Panc1 (cell line): ENCODE measurements around the gene BMP10. TPM values are rescaled to one million over a fixed set of nuclear protein-coding genes. Genes with fewer than 3 reads are reported as not detected.

ENCODE experiments used
- ATAC-seq: fragments of 200-7000 bp; cut with Tn5 transposase; 2 replicates; pipeline ENCODE4 v1.9.1; 2020; ENCODE audit warnings: mild to moderate bottlenecking, moderate library complexity
- BruUV-seq: library from RNA; stranded (reverse); fragments of 400-500 nt; replicated peaks from 2 replicates; lab custom pipeline; 2021; lab: Mats Ljungman, UMichigan
- CTCF ChIA-PET: fragments of 300-600 bp; sonication (Branson Sonifier 250); formaldehyde crosslinking; loops from one replicate; lab custom pipeline; 2022; ENCODE audit warnings: antibody characterized with exemption; lab: Charles Lee
- POLR2A ChIA-PET: fragments of 300-600 bp; sonication (Branson Sonifier 250); formaldehyde crosslinking; loops from one replicate; lab custom pipeline; 2022; ENCODE audit warnings: antibody characterized with exemption; lab: Charles Lee
- DNase-seq: peaks from one replicate; pipeline ENCODE4 v3.0.0-alpha.2; 2010; ENCODE audit warnings: low read depth, low spot score
- H3K27ac ChIP-seq: 2 replicates; pipeline ENCODE4 v1.5.1; 2011; ENCODE audit warnings: mild to moderate bottlenecking, low read length, inconsistent platforms
- H3K27me3 ChIP-seq: fragments of 200-500 bp; sonication (Bioruptor generic); 2 replicates; pipeline ENCODE4 v1.6.0; 2014; ENCODE audit warnings: low read length, inconsistent platforms; ENCODE audit not compliant: control insufficient read depth, insufficient read depth
- H3K36me3 ChIP-seq: fragments of 200-500 bp; sonication (Bioruptor generic); 2 replicates; pipeline ENCODE4 v1.5.1; 2014; ENCODE audit warnings: inconsistent platforms, mild to moderate bottlenecking, low read length, moderate library complexity; ENCODE audit not compliant: control insufficient read depth, insufficient read depth
- H3K4me1 ChIP-seq: 2 replicates; pipeline ENCODE4 v1.5.1; 2011; ENCODE audit warnings: inconsistent platforms, mild to moderate bottlenecking, low read length, moderate library complexity; ENCODE audit not compliant: control insufficient read depth, insufficient read depth
- H3K4me3 ChIP-seq, 2 experiments: 2 replicates each; pipeline ENCODE4 v1.5.1; 2011 to 2012; ENCODE audit warnings: low read depth in 2 of 2, low read length in 2 of 2, mild to moderate bottlenecking in 2 of 2, inconsistent platforms in 1 of 2, moderate library complexity in 1 of 2
- H3K9me3 ChIP-seq: fragments of 200-500 bp; sonication (Bioruptor generic); 2 replicates; pipeline ENCODE4 v1.5.1; 2014; ENCODE audit warnings: low read depth, mild to moderate bottlenecking, inconsistent platforms, low read length, moderate library complexity; ENCODE audit not compliant: control insufficient read depth, insufficient read depth
- POLR2AphosphoS5 ChIP-seq: IDR thresholded peaks from 2 replicates; pipeline ENCODE4 v1.6.1; 2012; ENCODE audit warnings: mild to moderate bottlenecking, low read depth, low read length, moderate library complexity
- SIN3A ChIP-seq: IDR thresholded peaks from 2 replicates; pipeline ENCODE4 v1.6.1; 2012; ENCODE audit warnings: low read depth, mild to moderate bottlenecking, low read length, moderate library complexity, borderline replicate concordance; ENCODE audit not compliant: insufficient read depth
- TCF7L2 ChIP-seq: IDR thresholded peaks from 2 replicates; pipeline ENCODE4 v1.6.1; 2011; ENCODE audit warnings: mild to moderate bottlenecking, low read depth, low read length, inconsistent platforms
- in situ Hi-C: cut with HindIII; loops from 2 replicates; pipeline ENCODE4 v1.10.0; 2016; ENCODE audit warnings: low sequenced_read_pairs, low pct_unique_long_range_greater_than_20kb
- intact Hi-C: fragments of 100-400 bp; cut with micrococcal nuclease; formaldehyde crosslinking; loops from one replicate; pipeline ENCODE4 v1.10.0; 2022; ENCODE audit not compliant: unreplicated experiment
- total RNA-seq: library from RNA; stranded (reverse); gene quantifications from one replicate; pipeline ENCODE4 v1.2.1, GENCODE V29; 2021; ENCODE audit not compliant: unreplicated experiment
- TF ChIP-seq, protein P1 (sequence below): fragments of 450-650 bp; IDR thresholded peaks from 2 replicates; pipeline ENCODE4 v1.5.1; 2017; ENCODE audit warnings: mild to moderate bottlenecking
- TF ChIP-seq, protein P2 (sequence below), 2 experiments: IDR thresholded peaks; 2 replicates each; pipeline ENCODE4 v1.6.1; 2011 to 2012; ENCODE audit warnings: low read depth in 2 of 2, control low read depth in 1 of 2, low read length in 1 of 2, mild to moderate bottlenecking in 1 of 2, moderate library complexity in 1 of 2; ENCODE audit not compliant: insufficient read depth in 1 of 2

The BMP10 gene
- total RNA-seq, 1 experiment from 2014 or later, result not detected

- no peak overlapping the region for H3K27ac ChIP-seq
- intact Hi-C loops, result no loop called here
- POLR2A ChIA-PET, result no interaction called here
- BruUV-seq, result no TSS peak
- no peaks in the 10 kb centered on the region for H3K4me1 ChIP-seq
- CTCF ChIA-PET, result no interaction called here
- no peak for TF ChIP-seq SIN3A
- TF ChIP-seq, protein P1, sequence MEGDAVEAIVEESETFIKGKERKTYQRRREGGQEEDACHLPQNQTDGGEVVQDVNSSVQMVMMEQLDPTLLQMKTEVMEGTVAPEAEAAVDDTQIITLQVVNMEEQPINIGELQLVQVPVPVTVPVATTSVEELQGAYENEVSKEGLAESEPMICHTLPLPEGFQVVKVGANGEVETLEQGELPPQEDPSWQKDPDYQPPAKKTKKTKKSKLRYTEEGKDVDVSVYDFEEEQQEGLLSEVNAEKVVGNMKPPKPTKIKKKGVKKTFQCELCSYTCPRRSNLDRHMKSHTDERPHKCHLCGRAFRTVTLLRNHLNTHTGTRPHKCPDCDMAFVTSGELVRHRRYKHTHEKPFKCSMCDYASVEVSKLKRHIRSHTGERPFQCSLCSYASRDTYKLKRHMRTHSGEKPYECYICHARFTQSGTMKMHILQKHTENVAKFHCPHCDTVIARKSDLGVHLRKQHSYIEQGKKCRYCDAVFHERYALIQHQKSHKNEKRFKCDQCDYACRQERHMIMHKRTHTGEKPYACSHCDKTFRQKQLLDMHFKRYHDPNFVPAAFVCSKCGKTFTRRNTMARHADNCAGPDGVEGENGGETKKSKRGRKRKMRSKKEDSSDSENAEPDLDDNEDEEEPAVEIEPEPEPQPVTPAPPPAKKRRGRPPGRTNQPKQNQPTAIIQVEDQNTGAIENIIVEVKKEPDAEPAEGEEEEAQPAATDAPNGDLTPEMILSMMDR, result no peak
- TF ChIP-seq POLR2AphosphoS5, result no peak
- TF ChIP-seq, protein P2, sequence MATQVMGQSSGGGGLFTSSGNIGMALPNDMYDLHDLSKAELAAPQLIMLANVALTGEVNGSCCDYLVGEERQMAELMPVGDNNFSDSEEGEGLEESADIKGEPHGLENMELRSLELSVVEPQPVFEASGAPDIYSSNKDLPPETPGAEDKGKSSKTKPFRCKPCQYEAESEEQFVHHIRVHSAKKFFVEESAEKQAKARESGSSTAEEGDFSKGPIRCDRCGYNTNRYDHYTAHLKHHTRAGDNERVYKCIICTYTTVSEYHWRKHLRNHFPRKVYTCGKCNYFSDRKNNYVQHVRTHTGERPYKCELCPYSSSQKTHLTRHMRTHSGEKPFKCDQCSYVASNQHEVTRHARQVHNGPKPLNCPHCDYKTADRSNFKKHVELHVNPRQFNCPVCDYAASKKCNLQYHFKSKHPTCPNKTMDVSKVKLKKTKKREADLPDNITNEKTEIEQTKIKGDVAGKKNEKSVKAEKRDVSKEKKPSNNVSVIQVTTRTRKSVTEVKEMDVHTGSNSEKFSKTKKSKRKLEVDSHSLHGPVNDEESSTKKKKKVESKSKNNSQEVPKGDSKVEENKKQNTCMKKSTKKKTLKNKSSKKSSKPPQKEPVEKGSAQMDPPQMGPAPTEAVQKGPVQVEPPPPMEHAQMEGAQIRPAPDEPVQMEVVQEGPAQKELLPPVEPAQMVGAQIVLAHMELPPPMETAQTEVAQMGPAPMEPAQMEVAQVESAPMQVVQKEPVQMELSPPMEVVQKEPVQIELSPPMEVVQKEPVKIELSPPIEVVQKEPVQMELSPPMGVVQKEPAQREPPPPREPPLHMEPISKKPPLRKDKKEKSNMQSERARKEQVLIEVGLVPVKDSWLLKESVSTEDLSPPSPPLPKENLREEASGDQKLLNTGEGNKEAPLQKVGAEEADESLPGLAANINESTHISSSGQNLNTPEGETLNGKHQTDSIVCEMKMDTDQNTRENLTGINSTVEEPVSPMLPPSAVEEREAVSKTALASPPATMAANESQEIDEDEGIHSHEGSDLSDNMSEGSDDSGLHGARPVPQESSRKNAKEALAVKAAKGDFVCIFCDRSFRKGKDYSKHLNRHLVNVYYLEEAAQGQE (IDR thresholded peaks at IDR 0.05; ENCODE audit: insufficient read depth in 1 of 2, low read depth in 2 of 2, low read length in 1 of 2), result no peak
- no peak for TF ChIP-seq TCF7L2
- no peak overlapping the region for H3K4me3 ChIP-seq
- DNase-seq (no peak), ATAC-seq (no peak)
- no peaks in the 10 kb centered on the region for H3K9me3 ChIP-seq
- in situ Hi-C loops, result no loop called here
- no peaks in the 10 kb centered on the region for H3K36me3 ChIP-seq
- H3K27me3 ChIP-seq, result peaks cover 14% of the 10 kb centered on the region
Observed at GRCh38 chr2:68865108-68865507, 6.1 kb downstream of the BMP10 start.

DNA sequence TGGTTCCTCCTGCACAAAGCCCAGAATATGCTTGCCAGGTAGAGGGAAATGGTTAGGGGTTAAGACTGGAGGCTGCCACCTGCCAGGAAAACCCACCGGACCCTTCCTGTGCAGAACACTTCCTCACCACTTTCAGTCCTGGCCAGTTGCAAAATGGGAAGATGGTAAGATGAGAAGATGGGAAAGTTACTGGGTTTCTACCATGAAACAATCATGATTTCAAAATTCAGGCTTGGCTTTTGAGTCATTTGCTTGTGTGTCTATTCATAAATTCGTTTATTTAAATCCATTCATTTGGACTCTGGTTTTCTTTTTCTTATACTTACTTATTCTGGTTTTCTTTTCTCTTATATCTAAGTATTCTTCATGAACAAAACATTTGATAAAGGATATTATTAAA lies 7.2 kb downstream of the BMP10 start:
- CTCF ChIA-PET, result no interaction called here
- POLR2A ChIA-PET, result no interaction called here
- TF ChIP-seq, protein P2 (IDR thresholded peaks at IDR 0.05; ENCODE audit: insufficient read depth in 1 of 2, low read depth in 2 of 2, low read length in 1 of 2), result no peak
- no peak for TF ChIP-seq TCF7L2
- TF ChIP-seq SIN3A, result no peak
- TF ChIP-seq POLR2AphosphoS5, result no peak
- TF ChIP-seq, protein P1, result no peak
- ATAC-seq (no peak), DNase-seq (no peak)
- Histone ChIP-seq H3K4me1 (no peaks in the 10 kb centered on the region), H3K27ac (no peak overlapping the region), H3K4me3 (no peak overlapping the region), H3K27me3 (peaks cover 15% of the 10 kb centered on the region), H3K36me3 (no peaks in the 10 kb centered on the region), H3K9me3 (no peaks in the 10 kb centered on the region)
- BruUV-seq, result no TSS peak
- in situ Hi-C loops (no loop called here), intact Hi-C loops (no loop called here)
